GM13976 (cell line): ENCODE measurements around the gene ELAPOR1.

Experiments
- DNase-seq: peaks from one replicate; pipeline ENCODE4 v3.0.0; 2012; ENCODE audit warnings: low spot score
- CTCF ChIP-seq: IDR thresholded peaks from 2 replicates; pipeline ENCODE4 v1.5.1; 2012; ENCODE audit warnings: borderline replicate concordance, mild to moderate bottlenecking; ENCODE audit not compliant: insufficient read depth; ENCODE audit errors: extremely low read depth, missing control alignments, control extremely low read depth
- in situ Hi-C: fragments of 300-500 bp; cut with MboI; formaldehyde crosslinking; loops from one replicate; pipeline ENCODE4 v1.12.0; 2022; ENCODE audit warnings: low sequenced_read_pairs, mixed read lengths, inconsistent platforms; ENCODE audit not compliant: unreplicated experiment

ELAPOR1 gene

DNA sequence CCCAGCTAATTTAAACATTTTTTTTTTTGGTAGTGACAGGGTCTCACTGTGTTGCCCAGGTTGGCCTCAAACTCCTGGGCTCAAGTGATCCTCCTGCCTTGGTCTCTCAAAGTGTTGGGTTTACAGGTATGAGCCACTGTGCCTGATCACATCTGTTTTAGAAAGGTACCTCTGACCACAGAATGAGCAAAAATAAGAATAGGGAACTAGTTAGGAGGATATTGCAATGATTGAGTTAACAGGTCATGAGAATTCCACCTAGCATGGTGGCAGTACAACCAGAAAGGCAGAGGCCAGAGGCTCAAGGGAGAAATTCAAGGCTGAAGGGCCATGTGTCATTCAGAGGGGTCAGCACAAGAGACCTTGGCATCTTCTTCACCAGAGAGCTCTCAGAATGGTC is 49.6 kb downstream of the ELAPOR1 start:
- in situ Hi-C loops = no loop called here
- DNase-seq = no peak
- TF ChIP-seq CTCF = no peak
